Measurements from ENCODE around the gene RAB22A.
A peak's percentile ranks its signal among the peaks of the same experiment; 100 is the strongest.

RAB22A gene

GRCh38 chr20:58349570-58349969, 40.1 kb downstream of the RAB22A start:
- TF ChIP-seq CTCF (IDR thresholded peaks at IDR 0.05; ENCODE audit: control insufficient read depth, insufficient read depth, low read depth, low read length, missing control alignments), result no peak
- no peak for DNase-seq (ENCODE audit: low read depth)
- H3K4me3 ChIP-seq (ENCODE audit: control insufficient read depth, low read depth, low read length), result no peak overlapping the region

GRCh38 chr20:58352468-58352867, 43.0 kb downstream of the RAB22A start:
- DNase-seq (ENCODE audit: low read depth), result no peak
- no peak for TF ChIP-seq CTCF (IDR thresholded peaks at IDR 0.05; ENCODE audit: control insufficient read depth, insufficient read depth, low read depth, low read length, missing control alignments)
- H3K4me3 ChIP-seq (ENCODE audit: control insufficient read depth, low read depth, low read length), result no peak overlapping the region

GRCh38 chr20:58359441-58359840, 49.9 kb downstream of the RAB22A start:
- no peak overlapping the region for H3K4me3 ChIP-seq (ENCODE audit: control insufficient read depth, low read depth, low read length)
- TF ChIP-seq CTCF (IDR thresholded peaks at IDR 0.05; ENCODE audit: control insufficient read depth, insufficient read depth, low read depth, low read length, missing control alignments), result peak; percentile 42
- no peak for DNase-seq (ENCODE audit: low read depth)

- TF ChIP-seq CTCF (IDR thresholded peaks at IDR 0.05; ENCODE audit: control insufficient read depth, insufficient read depth, low read depth, low read length, missing control alignments), result no peak
- no peak overlapping the region for H3K4me3 ChIP-seq (ENCODE audit: control insufficient read depth, low read depth, low read length)
- no peak for DNase-seq (ENCODE audit: low read depth)
Measured at GRCh38 chr20:58360936-58361335, 51.4 kb downstream of the RAB22A start.

- peak; percentile 47 for DNase-seq (ENCODE audit: low read depth)
- H3K4me3 ChIP-seq (ENCODE audit: control insufficient read depth, low read depth, low read length), result no peak overlapping the region
- TF ChIP-seq CTCF (IDR thresholded peaks at IDR 0.05; ENCODE audit: control insufficient read depth, insufficient read depth, low read depth, low read length, missing control alignments), result no peak
Measured at GRCh38 chr20:58361481-58362205, 52.1 kb downstream of the RAB22A start.

GRCh38 chr20:58362206-58362516, 52.6 kb downstream of the RAB22A start:
- TF ChIP-seq CTCF (IDR thresholded peaks at IDR 0.05; ENCODE audit: control insufficient read depth, insufficient read depth, low read depth, low read length, missing control alignments), result no peak
- H3K4me3 ChIP-seq (ENCODE audit: control insufficient read depth, low read depth, low read length), result no peak overlapping the region
- DNase-seq (ENCODE audit: low read depth), result no peak

All from AG09309 (cell line).